KMS-11 (cell line): ENCODE measurements around the gene C16orf89.
"Not testable (repeated sequence)": the region's sequence is repeated elsewhere in the genome, so short reads cannot be mapped to it uniquely, and the experiment has no call there.

ENCODE experiments used
- H2AFZ ChIP-seq: fragments of 200-600 bp; sonication (generic); 2 replicates; pipeline ENCODE4 v1.6.1; 2016; ENCODE audit warnings: antibody characterized with exemption, mixed run types, low read depth
- H3K27ac ChIP-seq: fragments of 200-600 bp; sonication (generic); 2 replicates; pipeline ENCODE4 v1.6.1; 2016; ENCODE audit warnings: mild to moderate bottlenecking, mixed run types
- H3K27me3 ChIP-seq: fragments of 200-600 bp; sonication (generic); 2 replicates; pipeline ENCODE4 v1.6.1; 2017; ENCODE audit warnings: mild to moderate bottlenecking, low read depth, mixed run types, moderate library complexity; ENCODE audit not compliant: insufficient read depth
- H3K36me3 ChIP-seq: fragments of 200-600 bp; sonication (generic); 2 replicates; pipeline ENCODE4 v1.6.1; 2017; ENCODE audit warnings: mild to moderate bottlenecking, mixed run types; ENCODE audit not compliant: insufficient read depth
- H3K4me1 ChIP-seq: fragments of 200-600 bp; sonication (generic); 2 replicates; pipeline ENCODE4 v1.6.1; 2016; ENCODE audit warnings: mild to moderate bottlenecking, low read depth, mixed run types; ENCODE audit not compliant: poor library complexity, severe bottlenecking
- H3K4me2 ChIP-seq: fragments of 200-600 bp; sonication (generic); 2 replicates; pipeline ENCODE4 v1.7.0; 2016; ENCODE audit warnings: mild to moderate bottlenecking, mixed run types
- H3K4me3 ChIP-seq: fragments of 200-600 bp; sonication (generic); IDR thresholded peaks from 2 replicates; pipeline ENCODE4 v1.6.1; 2017; ENCODE audit warnings: low read depth, low read length, mixed read lengths; ENCODE audit not compliant: insufficient read depth
- H3K79me2 ChIP-seq: fragments of 200-600 bp; sonication (generic); 2 replicates; pipeline ENCODE4 v1.6.1; 2016; ENCODE audit warnings: low read depth, mixed run types; ENCODE audit not compliant: insufficient read depth
- H3K9ac ChIP-seq: fragments of 200-600 bp; sonication (generic); 2 replicates; pipeline ENCODE4 v1.6.1; 2016; ENCODE audit warnings: mild to moderate bottlenecking, mixed run types
- H4K20me1 ChIP-seq: fragments of 200-600 bp; sonication (generic); 2 replicates; pipeline ENCODE4 v1.6.1; 2016; ENCODE audit warnings: mild to moderate bottlenecking, mixed run types; ENCODE audit not compliant: insufficient read depth
- TF ChIP-seq, protein P1 (sequence below): fragments of 200-600 bp; sonication (generic); conservative IDR thresholded peaks from 2 replicates; pipeline ENCODE4 v1.6.1; 2017; ENCODE audit warnings: low read depth, mild to moderate bottlenecking, antibody characterized with exemption, low read length, moderate library complexity, mixed read lengths

Gene C16orf89, protein sequence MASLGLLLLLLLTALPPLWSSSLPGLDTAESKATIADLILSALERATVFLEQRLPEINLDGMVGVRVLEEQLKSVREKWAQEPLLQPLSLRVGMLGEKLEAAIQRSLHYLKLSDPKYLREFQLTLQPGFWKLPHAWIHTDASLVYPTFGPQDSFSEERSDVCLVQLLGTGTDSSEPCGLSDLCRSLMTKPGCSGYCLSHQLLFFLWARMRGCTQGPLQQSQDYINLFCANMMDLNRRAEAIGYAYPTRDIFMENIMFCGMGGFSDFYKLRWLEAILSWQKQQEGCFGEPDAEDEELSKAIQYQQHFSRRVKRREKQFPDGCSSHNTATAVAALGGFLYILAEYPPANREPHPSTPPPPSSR

DNA sequence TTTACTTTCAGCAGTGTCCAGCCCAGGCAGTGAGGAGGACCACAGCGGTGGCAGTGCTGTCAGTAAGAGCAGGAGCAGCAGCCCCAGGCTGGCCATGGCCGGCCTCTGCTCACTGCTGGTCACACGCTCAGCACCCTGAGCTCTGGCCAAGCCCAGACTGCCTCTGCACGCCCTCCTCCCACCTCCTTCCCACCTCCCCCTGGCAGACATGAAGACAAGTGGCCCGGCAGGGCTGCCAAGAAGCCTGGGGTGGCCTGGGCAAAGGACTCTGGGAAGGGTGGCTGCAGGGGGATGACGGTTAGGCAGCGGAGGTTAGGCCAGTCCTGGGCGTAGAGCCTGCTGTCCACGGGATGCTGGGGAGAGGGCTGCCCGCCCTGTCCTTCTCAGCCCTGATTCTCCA lies at the start of gene C16orf89:
C16orf89 (minus strand) TSS at position 144 of the 400 bp plus-strand sequence; CDS start at position 96, 48 bp downstream.
- Histone ChIP-seq H3K4me3 (no peak within 1 kb of the TSS), H2AFZ (no peak within 1 kb of the TSS), H3K9ac (no peak within 1 kb of the TSS), H4K20me1 (no peaks in the 10 kb centered on the region), H3K4me2 (no peak within 1 kb of the TSS), H3K27me3 (no peaks in the 10 kb centered on the region; the same call in 1 of the 2 replicates), H3K27ac (no peak within 1 kb of the TSS), H3K36me3 (no peaks in the 10 kb centered on the region), H3K79me2 (no peaks in the 10 kb centered on the region), H3K4me1 (peaks cover under 1% of the 10 kb centered on the region)
- TF ChIP-seq, protein P1, sequence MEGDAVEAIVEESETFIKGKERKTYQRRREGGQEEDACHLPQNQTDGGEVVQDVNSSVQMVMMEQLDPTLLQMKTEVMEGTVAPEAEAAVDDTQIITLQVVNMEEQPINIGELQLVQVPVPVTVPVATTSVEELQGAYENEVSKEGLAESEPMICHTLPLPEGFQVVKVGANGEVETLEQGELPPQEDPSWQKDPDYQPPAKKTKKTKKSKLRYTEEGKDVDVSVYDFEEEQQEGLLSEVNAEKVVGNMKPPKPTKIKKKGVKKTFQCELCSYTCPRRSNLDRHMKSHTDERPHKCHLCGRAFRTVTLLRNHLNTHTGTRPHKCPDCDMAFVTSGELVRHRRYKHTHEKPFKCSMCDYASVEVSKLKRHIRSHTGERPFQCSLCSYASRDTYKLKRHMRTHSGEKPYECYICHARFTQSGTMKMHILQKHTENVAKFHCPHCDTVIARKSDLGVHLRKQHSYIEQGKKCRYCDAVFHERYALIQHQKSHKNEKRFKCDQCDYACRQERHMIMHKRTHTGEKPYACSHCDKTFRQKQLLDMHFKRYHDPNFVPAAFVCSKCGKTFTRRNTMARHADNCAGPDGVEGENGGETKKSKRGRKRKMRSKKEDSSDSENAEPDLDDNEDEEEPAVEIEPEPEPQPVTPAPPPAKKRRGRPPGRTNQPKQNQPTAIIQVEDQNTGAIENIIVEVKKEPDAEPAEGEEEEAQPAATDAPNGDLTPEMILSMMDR: no peak

DNA sequence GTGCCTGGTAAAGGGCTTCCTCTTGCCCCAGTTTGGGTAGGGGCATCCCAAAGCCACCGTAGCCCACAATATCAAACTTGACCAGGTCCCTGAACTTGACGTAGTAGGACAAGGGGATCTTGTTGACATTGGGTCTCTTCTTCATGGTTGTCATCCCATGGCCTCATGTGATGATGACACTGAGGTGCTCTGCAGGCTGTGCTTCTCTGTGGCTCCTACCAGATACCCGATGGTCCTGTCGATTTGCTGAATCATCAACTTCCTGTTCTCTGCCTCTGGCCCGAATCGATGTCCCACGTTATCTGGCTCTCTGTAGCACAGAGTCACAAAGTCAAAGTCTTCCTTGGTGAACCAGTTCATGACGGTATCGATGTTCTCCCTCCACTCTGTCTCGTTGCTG lies 45.2 kb upstream of the C16orf89 start:
- H3K4me1 ChIP-seq, H2AFZ ChIP-seq, H3K4me2 ChIP-seq, H4K20me1 ChIP-seq, H3K9ac ChIP-seq, H3K4me3 ChIP-seq, H3K36me3 ChIP-seq, H3K27ac ChIP-seq, H3K79me2 ChIP-seq, H3K27me3 ChIP-seq: not testable (repeated sequence)

DNA sequence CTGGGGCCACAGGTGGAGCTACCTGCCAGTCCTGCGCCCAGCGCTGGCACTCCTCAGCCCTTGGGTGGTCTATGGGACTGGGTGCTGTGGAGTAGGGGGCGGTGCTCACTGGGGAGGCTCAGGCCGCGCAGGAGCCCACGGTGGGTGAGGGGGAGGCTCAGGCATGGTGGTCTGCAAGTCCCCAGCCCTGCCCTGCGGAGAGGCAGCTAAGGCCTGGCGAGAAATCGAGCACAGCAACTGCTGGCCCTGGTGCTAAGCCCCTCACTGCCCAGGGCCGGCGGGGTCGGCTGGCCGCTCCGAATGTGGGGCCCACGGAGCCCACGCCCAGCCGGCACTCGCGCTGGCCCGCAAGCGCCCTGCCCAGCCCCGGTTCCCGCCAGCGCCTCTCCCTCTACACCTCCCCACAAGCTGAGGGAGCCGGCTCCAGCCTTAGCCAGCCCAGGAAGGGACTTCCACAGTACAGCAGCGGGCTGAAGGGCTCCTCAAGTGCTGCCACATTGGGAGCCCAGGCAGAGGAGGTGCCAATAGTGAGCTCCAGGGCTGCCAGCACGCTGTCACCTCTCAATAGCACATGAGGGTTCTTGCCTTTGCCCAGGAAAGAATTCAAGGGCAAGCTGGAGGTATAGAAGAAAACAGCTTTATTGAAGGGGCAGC lies 42.9 kb upstream of the C16orf89 start:
- H3K27ac ChIP-seq: no peak overlapping the region
- no peak overlapping the region for H2AFZ ChIP-seq
- H3K4me1 ChIP-seq: no peaks in the 10 kb centered on the region
- TF ChIP-seq, protein P1: no peak
- no peaks in the 10 kb centered on the region for H4K20me1 ChIP-seq
- no peak overlapping the region for H3K4me3 ChIP-seq
- H3K27me3 ChIP-seq: no peaks in the 10 kb centered on the region
- no peak overlapping the region for H3K9ac ChIP-seq
- no peak overlapping the region for H3K4me2 ChIP-seq
- no peaks in the 10 kb centered on the region for H3K79me2 ChIP-seq
- no peaks in the 10 kb centered on the region for H3K36me3 ChIP-seq

DNA sequence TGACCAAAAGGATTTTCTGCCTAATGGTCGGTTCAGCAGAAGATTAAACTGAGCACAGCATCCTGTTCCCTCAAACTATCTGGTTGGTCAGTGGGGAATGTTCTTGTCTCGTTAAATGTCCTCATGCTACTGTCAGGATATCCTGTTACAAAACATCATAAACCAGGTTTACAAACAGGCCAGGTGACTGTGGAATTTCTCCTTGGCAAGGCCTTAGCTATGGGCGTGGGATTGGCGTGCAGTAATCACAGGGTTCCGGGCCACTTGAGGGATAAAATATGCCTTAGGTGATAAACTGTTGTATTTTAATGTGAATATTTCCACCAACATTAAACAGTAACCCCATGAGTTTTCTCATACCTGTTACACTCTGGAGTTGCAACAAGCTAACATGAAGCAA lies 39.3 kb upstream of the C16orf89 start:
- not testable (repeated sequence) for H3K9ac ChIP-seq, H3K36me3 ChIP-seq, H3K27ac ChIP-seq, H3K4me2 ChIP-seq, H2AFZ ChIP-seq, H3K27me3 ChIP-seq, H4K20me1 ChIP-seq, H3K79me2 ChIP-seq, H3K4me1 ChIP-seq, H3K4me3 ChIP-seq

DNA sequence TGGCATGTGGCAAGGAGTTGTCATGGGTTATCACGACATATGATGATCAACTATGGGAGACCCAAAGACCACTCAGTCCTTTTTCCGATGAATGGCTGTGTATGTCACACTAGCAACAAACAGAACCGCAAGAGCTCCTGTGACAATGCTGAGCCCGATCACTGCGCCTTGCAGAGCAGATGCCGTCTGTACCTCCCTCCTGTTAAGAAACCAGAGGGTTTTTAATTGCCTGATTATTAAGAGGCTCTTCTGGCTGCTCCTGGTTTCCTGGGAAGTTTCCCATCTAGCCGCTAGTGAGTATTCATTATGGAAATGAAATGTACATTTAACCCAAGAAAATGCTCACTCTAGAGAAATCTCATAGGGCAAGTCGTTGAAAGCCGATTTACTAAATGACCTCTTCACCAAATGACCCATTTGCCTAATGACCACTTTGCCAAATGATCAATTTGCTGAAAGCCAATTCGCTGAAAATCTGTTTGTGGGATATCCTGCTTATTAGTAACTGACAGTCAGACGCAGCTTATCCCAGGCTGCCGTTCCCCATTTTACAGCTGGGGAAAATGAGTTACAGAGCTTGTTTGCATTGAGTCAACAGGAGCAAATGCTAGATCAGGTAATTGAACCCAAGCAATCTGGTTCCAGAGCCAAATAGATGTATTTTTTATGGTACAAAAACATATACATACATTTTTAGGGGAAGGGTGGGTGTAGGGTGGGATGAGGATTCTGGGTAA lies 37.7 kb upstream of the C16orf89 start:
- H3K4me3 ChIP-seq, H3K27ac ChIP-seq, H3K27me3 ChIP-seq, H3K79me2 ChIP-seq, H4K20me1 ChIP-seq, H3K4me2 ChIP-seq, H3K36me3 ChIP-seq, H3K9ac ChIP-seq, H3K4me1 ChIP-seq, H2AFZ ChIP-seq: not testable (repeated sequence)

DNA sequence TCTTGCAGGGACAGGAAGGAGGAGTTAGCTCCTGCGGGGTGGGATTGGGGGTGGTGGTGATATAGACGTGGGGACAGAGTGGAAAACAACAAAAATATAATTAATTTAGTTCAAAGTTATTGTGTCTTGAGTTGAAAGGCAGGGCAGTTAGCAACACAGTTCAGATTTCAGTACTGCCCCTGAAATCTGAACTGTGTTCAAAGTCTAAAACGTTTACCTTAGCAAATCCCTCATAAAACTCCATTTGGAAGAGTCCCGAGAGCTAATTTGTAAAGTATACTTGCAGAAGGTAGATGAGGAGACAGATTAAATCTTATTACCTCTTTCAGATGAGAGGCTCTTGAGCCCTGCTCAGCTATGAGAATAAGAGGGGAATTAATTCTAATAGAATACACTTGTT lies 33.4 kb upstream of the C16orf89 start:
- not testable (repeated sequence) for H3K9ac ChIP-seq, H3K36me3 ChIP-seq, H4K20me1 ChIP-seq, H3K4me3 ChIP-seq, H3K27ac ChIP-seq, H3K27me3 ChIP-seq
- Histone ChIP-seq H3K4me1 (peaks cover 30% of the 10 kb centered on the region), H3K4me2 (peak overlapping the region; percentile 46; the same call in 1 of the 2 replicates), H2AFZ (peak overlapping the region; percentile 59; the same call in 1 of the 2 replicates), H3K79me2 (peaks cover 11% of the 10 kb centered on the region; the same call in 1 of the 2 replicates)

DNA sequence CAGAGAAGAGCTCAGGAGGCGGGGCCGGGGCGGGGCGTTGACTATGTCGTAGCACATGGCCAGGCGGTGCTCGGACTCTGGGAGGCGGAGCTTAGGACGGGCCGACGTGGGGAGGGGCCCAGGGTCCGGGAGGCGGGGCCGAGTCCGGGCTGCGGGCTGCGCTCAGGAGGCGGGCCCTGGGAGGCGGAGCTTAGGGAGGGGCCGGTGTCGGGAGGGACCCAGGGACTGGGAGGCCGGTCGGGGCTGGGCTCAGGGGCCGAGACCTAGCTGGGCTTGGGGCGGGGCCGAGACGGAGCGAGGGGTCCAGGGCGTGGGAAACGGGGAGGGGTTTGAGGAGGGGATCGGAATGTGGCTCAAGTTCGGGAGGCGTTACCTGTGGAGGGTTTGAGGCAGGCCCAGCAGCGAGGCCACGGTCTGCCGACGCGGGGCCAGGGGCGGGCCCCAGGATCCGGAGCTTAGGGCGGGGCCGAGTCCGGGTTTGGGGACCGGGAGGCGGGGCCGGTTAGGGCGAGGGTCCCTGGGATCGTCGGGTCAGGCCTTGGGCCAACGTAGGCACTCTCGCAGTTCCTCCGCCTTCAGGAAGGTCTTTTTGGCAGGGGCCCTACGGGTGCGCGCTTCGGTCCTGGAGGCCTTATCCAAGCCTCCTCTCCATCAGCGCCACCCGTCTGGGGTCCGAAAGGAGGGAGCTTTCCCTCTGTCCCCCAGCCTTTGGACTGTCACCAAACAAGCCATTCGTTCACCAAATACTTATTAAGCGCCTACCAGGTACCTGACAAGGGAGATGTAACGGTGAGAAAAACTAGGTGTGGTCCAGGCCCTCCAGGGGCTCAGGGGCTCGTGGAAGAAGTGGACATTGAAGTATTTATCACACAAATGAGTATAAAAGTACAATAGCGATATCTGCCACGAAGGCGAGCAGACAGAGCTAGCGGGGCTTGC lies 32.7 kb upstream of the C16orf89 start:
- Histone ChIP-seq H2AFZ (peak overlapping the region; percentile 59), H3K79me2 (peaks cover 11% of the 10 kb centered on the region; the same call in 1 of the 2 replicates), H3K4me1 (peaks cover 37% of the 10 kb centered on the region), H3K4me2 (peak overlapping the region; percentile 46)
- H3K27ac ChIP-seq, H3K36me3 ChIP-seq, H3K27me3 ChIP-seq, H4K20me1 ChIP-seq, H3K4me3 ChIP-seq, H3K9ac ChIP-seq: not testable (repeated sequence)
